Neutrophil (primary cell): ENCODE results near the gene VAC14.

ENCODE experiments used
- H3K27ac ChIP-seq: fragments of 200-600 bp; sonication (generic); 2 replicates; pipeline ENCODE4 v1.5.1; 2016; ENCODE audit warnings: mild to moderate bottlenecking, moderate library complexity
- H3K27me3 ChIP-seq: fragments of 200-600 bp; sonication (generic); 2 replicates; pipeline ENCODE4 v1.6.0; 2016; ENCODE audit warnings: mild to moderate bottlenecking
- H3K36me3 ChIP-seq: fragments of 200-600 bp; sonication (generic); 2 replicates; pipeline ENCODE4 v1.5.1; 2017
- H3K4me1 ChIP-seq, 2 experiments: fragments of 200-600 bp in 1 of 2; sonication (generic) in 1 of 2; 1 replicate in 1 of 2; 2 replicates in 1 of 2; pipeline versions ENCODE4 v1.5.1 to v1.6.1; 2013 to 2016; ENCODE audit warnings: low read depth in 1 of 2, low read length in 1 of 2, mild to moderate bottlenecking in 1 of 2, moderate library complexity in 1 of 2; ENCODE audit not compliant: control insufficient read depth in 1 of 2, insufficient read depth in 1 of 2
- H3K4me3 ChIP-seq, 2 experiments: fragments of 200-600 bp in 1 of 2; sonication (generic) in 1 of 2; 1 replicate in 1 of 2; 2 replicates in 1 of 2; pipeline ENCODE4 v1.5.1; 2013 to 2016; ENCODE audit warnings: low read depth in 1 of 2, low read length in 1 of 2, mild to moderate bottlenecking in 1 of 2, moderate library complexity in 1 of 2
- H3K9me3 ChIP-seq: fragments of 200-600 bp; sonication (generic); 2 replicates; pipeline ENCODE4 v1.5.1; 2016
- CTCF ChIP-seq: fragments of 200-600 bp; sonication (generic); IDR thresholded peaks from 2 replicates; pipeline ENCODE4 v1.5.1; 2016; ENCODE audit warnings: antibody characterized with exemption

VAC14 gene

GRCh38 chr16:70800311-70800710 is 647 bp downstream of the VAC14 start:
- Histone ChIP-seq H3K27me3 (peaks cover 13% of the 10 kb centered on the region), H3K27ac (peak overlapping the region; percentile 77), H3K9me3 (no peaks in the 10 kb centered on the region), H3K36me3 (peaks cover 6% of the 10 kb centered on the region), H3K4me1 (peaks cover 21 to 24% of the 10 kb centered on the region in 2 experiments), H3K4me3 (peak overlapping the region; percentile 70 to 74)
- TF ChIP-seq CTCF, result no peak

- Histone ChIP-seq H3K4me1 (peaks cover 19 to 22% of the 10 kb centered on the region in 2 experiments), H3K27me3 (no peaks in the 10 kb centered on the region), H3K4me3 (no peak overlapping the region), H3K36me3 (peaks cover 6% of the 10 kb centered on the region), H3K27ac (no peak overlapping the region), H3K9me3 (no peaks in the 10 kb centered on the region)
- TF ChIP-seq CTCF, result no peak
Observed at GRCh38 chr16:70796301-70796700, 4.7 kb downstream of the VAC14 start.

- H3K27me3 ChIP-seq, result no peaks in the 10 kb centered on the region
- H3K9me3 ChIP-seq, result no peaks in the 10 kb centered on the region
- H3K36me3 ChIP-seq, result peaks cover 6% of the 10 kb centered on the region
- no peak for TF ChIP-seq CTCF
- H3K4me3 ChIP-seq, result no peak overlapping the region
- H3K4me1 ChIP-seq, result peaks cover 12 to 15% of the 10 kb centered on the region in 2 experiments
- H3K27ac ChIP-seq, result no peak overlapping the region
Observed at GRCh38 chr16:70795296-70795912, 5.6 kb downstream of the VAC14 start.

- no peak overlapping the region for H3K4me3 ChIP-seq
- H3K27ac ChIP-seq, result no peak overlapping the region
- H3K4me1 ChIP-seq, result peaks cover 5 to 8% of the 10 kb centered on the region in 2 experiments
- H3K27me3 ChIP-seq, result no peaks in the 10 kb centered on the region
- no peaks in the 10 kb centered on the region for H3K9me3 ChIP-seq
- no peak for TF ChIP-seq CTCF
- peaks cover 6% of the 10 kb centered on the region for H3K36me3 ChIP-seq
Observed at GRCh38 chr16:70793851-70794502, 7.0 kb downstream of the VAC14 start.

GRCh38 chr16:70790815-70791214 is 10.1 kb downstream of the VAC14 start:
- H3K27ac ChIP-seq, result no peak overlapping the region
- H3K27me3 ChIP-seq, result no peaks in the 10 kb centered on the region
- no peaks in the 10 kb centered on the region for H3K4me1 ChIP-seq
- no peaks in the 10 kb centered on the region for H3K9me3 ChIP-seq
- TF ChIP-seq CTCF, result no peak
- H3K4me3 ChIP-seq, result no peak overlapping the region
- peaks cover 10% of the 10 kb centered on the region for H3K36me3 ChIP-seq
